ENCODE data around the gene MAP6.

Gene MAP6

GRCh38 chr11:75626889-75627529, 41.8 kb downstream of the MAP6 start:
- no peak for DNase-seq

- peak; percentile 56 for DNase-seq
Measured at GRCh38 chr11:75625991-75626888, 42.6 kb downstream of the MAP6 start.

- DNase-seq = no peak
Measured at GRCh38 chr11:75625021-75625420, 43.8 kb downstream of the MAP6 start.

- DNase-seq = no peak
Measured at GRCh38 chr11:75616281-75616680, 52.6 kb downstream of the MAP6 start.

- DNase-seq = no peak
Measured at GRCh38 chr11:75615751-75616150, 53.1 kb downstream of the MAP6 start.

- DNase-seq = no peak
Measured at GRCh38 chr11:75611823-75612222, 57.0 kb downstream of the MAP6 start.

- no peak for DNase-seq
Measured at GRCh38 chr11:75606099-75606498, 62.7 kb downstream of the MAP6 start.

- peak; percentile 48 for DNase-seq
Measured at GRCh38 chr11:75603791-75604736, 64.8 kb downstream of the MAP6 start.

- DNase-seq = no peak
Measured at GRCh38 chr11:75602951-75603350, 65.9 kb downstream of the MAP6 start.

GRCh38 chr11:75601494-75601893, 67.3 kb downstream of the MAP6 start:
- no peak for DNase-seq

GRCh38 chr11:75600356-75600755, 68.5 kb downstream of the MAP6 start:
- DNase-seq = no peak

GRCh38 chr11:75598900-75599299, 69.9 kb downstream of the MAP6 start:
- no peak for DNase-seq

GRCh38 chr11:75598264-75598663, 70.6 kb downstream of the MAP6 start:
- DNase-seq = no peak

- peak; percentile 61 for DNase-seq
Measured at GRCh38 chr11:75597636-75598035, 71.2 kb downstream of the MAP6 start.

GRCh38 chr11:75596914-75597313, 71.9 kb downstream of the MAP6 start:
- no peak for DNase-seq

GRCh38 chr11:75595429-75595828, 73.4 kb downstream of the MAP6 start:
- no peak for DNase-seq

GRCh38 chr11:75594211-75594610, 74.6 kb downstream of the MAP6 start:
- no peak for DNase-seq

GRCh38 chr11:75593286-75593915, 75.4 kb downstream of the MAP6 start:
- DNase-seq = no peak

GRCh38 chr11:75592715-75593114, 76.1 kb downstream of the MAP6 start:
- no peak for DNase-seq

GRCh38 chr11:75591966-75592365, 76.9 kb downstream of the MAP6 start:
- no peak for DNase-seq

GRCh38 chr11:75591371-75591770, 77.5 kb downstream of the MAP6 start:
- DNase-seq = no peak

GRCh38 chr11:75589933-75590332, 78.9 kb downstream of the MAP6 start:
- DNase-seq = no peak

- no peak for DNase-seq
Measured at GRCh38 chr11:75589051-75589450, 79.8 kb downstream of the MAP6 start.
